ENCODE data around the gene MAPK7. TPM values are rescaled to one million over a fixed set of nuclear protein-coding genes. Genes with fewer than 3 reads are reported as not detected.

Gene MAPK7
- total RNA-seq, 1 experiment from 2014 or later: 14.5 TPM

DNA sequence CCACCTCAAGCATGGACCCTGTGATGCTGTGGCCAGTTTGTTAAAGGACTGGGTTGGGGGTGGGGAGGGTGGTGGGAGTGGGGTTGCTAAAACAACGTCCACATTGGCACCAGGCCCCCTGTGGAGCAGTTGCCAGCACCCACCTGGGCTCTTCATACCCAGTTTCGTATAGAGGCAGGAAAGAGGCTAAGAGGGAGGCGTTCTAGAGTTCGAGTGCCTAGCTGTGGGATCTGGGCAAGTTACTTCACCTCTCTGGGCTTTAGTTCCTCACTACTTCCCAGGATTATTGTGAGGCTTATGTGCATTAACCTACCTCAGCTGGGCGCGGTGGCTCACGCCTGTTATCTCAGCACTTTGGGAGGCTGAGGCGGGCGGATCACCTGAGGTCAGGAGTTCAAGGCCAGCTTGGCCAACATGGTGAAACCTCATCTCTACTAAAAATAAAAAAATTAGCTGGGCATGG, 7.3 kb downstream of the MAPK7 start:
- ChIA-PET CTCF (interaction anchor here (1.3 to 2.8 kb wide), 2 partner anchors 22 to 62 kb away, joined by 5 to 6 read pairs; no protein-coding TSS in a partner anchor), POLR2A (interaction anchor here (1.1 to 1.2 kb wide), 2 partner anchors 8 to 63 kb away, joined by 3 to 16 read pairs; partner anchors contain the start of gene MAPK7)
- H3K9me3 Mint-ChIP-seq (ENCODE audit: unreplicated experiment): no peaks in the 10 kb centered on the region
- no peak overlapping the region for H3K27ac Mint-ChIP-seq (ENCODE audit: low read depth, unreplicated experiment)
- no peak for DNase-seq (ENCODE audit: unreplicated experiment)
- H3K36me3 Mint-ChIP-seq (ENCODE audit: insufficient read depth, unreplicated experiment): peaks cover 23% of the 10 kb centered on the region
- no peak overlapping the region for H3K4me3 Mint-ChIP-seq (ENCODE audit: unreplicated experiment)
- H3K4me1 Mint-ChIP-seq (ENCODE audit: insufficient read depth, unreplicated experiment): peaks cover 26% of the 10 kb centered on the region
- TF ChIP-seq, protein P1, sequence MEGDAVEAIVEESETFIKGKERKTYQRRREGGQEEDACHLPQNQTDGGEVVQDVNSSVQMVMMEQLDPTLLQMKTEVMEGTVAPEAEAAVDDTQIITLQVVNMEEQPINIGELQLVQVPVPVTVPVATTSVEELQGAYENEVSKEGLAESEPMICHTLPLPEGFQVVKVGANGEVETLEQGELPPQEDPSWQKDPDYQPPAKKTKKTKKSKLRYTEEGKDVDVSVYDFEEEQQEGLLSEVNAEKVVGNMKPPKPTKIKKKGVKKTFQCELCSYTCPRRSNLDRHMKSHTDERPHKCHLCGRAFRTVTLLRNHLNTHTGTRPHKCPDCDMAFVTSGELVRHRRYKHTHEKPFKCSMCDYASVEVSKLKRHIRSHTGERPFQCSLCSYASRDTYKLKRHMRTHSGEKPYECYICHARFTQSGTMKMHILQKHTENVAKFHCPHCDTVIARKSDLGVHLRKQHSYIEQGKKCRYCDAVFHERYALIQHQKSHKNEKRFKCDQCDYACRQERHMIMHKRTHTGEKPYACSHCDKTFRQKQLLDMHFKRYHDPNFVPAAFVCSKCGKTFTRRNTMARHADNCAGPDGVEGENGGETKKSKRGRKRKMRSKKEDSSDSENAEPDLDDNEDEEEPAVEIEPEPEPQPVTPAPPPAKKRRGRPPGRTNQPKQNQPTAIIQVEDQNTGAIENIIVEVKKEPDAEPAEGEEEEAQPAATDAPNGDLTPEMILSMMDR (IDR thresholded peaks at IDR 0.05; ENCODE audit: unreplicated experiment): no peak
- intact Hi-C loops (cut with micrococcal nuclease): no loop called here
- BruUV-seq (replicated peaks): no TSS peak
- no peaks in the 10 kb centered on the region for H3K27me3 Mint-ChIP-seq (ENCODE audit: insufficient read depth, unreplicated experiment)

DNA sequence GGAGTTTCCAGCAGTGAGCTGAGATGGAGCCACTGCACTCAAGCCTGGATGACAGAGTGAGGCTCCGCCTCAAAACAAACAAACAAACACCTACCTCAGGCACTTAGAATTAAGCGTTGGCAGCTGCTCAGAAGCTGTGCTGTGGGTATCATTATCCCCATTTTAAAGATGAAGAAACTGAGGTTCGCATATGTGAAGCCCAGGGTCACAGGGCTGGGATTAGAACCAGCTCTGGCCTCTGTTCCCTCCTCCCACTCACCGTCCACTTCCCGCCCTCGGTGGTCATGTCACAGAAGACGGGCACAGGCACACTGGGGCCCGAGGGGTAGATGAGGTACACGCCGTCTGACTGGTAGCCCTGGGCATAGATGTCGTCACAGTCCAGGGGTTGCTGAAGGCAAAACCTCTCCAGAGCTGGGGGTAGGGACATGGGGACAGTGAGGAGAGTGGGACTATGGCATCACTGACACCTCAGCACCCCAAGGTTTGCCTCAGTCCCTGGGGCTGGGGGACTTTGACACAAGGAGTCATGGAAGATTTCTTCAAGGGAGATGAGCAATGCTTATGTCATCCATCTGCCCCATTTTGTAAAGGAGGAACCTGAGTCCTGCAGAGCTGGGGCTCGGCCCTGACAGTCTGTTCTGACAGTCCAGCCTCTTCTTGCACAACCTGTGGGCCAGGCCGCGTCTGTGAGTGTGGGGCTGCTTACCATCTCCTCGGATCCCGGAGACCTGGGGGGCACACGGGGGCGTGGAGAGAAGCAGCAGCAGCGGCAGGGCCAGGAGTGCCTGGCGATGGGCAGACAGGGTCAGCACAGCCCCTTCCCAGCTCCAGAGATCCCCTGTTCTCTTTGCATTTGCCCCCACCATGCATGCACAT, 8.0 kb downstream of the MAPK7 start:
- Mint-ChIP-seq H3K27ac (ENCODE audit: low read depth, unreplicated experiment) (peak overlapping the region; percentile 46), H3K27me3 (ENCODE audit: insufficient read depth, unreplicated experiment) (no peaks in the 10 kb centered on the region), H3K36me3 (ENCODE audit: insufficient read depth, unreplicated experiment) (peaks cover 19% of the 10 kb centered on the region), H3K9me3 (ENCODE audit: unreplicated experiment) (no peaks in the 10 kb centered on the region), H3K4me3 (ENCODE audit: unreplicated experiment) (no peak overlapping the region), H3K4me1 (ENCODE audit: insufficient read depth, unreplicated experiment) (peaks cover 26% of the 10 kb centered on the region)
- intact Hi-C loops (cut with micrococcal nuclease): no loop called here
- BruUV-seq (replicated peaks): no TSS peak
- ChIA-PET POLR2A (interaction anchor here (1.2 kb wide), 1 partner anchor 8 kb away, joined by 16 read pairs; the partner anchor contains the start of gene MAPK7), CTCF (interaction anchor here (1.0 to 2.8 kb wide), 3 partner anchors 9 to 61 kb away, joined by 4 to 6 read pairs (median 5); no protein-coding TSS in a partner anchor)
- TF ChIP-seq, protein P1 (IDR thresholded peaks at IDR 0.05; ENCODE audit: unreplicated experiment): no peak
- DNase-seq (ENCODE audit: unreplicated experiment): peak; percentile 87

DNA sequence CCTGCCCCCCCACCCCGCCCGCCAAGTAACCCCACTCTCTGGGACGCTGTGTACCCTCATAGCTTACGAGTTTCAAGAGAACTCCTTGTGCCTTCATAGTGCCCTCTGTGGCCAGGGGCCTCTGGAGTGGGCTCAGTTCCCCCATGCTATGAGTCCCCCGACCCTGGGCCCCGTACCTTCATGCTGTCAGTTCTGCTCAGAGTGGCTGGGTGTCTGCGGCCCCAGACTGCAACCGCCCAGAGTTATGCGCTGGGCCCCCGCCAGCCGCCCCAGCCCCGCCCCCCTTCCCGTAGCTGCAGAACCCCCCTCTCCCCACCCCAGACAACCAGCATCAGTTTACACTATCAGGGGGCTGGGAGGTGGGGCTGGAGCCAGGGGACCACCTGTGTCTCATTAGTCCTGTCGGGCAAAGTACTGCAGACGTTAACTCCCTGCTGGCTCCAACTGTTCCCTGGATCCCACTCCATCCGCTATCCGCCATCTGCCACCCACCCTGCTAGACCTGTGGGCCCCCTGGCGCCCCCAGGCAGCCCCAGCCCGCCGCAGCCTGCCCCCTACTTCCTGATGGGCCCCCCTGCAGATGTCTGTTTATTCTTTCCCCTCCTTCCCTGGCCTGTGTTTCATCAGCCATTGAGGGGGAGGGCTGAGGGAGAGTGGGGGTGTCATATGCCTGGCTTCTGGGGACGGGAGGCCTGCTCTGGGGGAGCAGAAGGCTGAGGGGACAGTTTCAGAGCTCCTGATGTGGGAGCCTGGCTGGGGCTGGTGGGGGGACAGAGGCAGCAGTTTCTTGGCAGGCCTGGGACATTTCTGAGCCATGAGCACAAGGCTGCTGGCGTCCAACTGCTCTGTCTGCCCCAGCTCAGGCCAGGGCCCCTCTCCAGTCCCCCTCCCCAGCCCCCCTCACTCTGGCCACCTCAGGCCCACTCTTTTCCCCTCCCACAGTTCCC, 8.9 kb downstream of the MAPK7 start, which contains the start of gene MFAP4:
Gene MFAP4, minus strand, starts transcription at position 217 of the 947 bp plus-strand sequence. Its CDS starts 35 bp downstream, at position 182.
- ChIA-PET POLR2A (interaction anchor here (1.2 kb wide), 1 partner anchor 9 kb away, joined by 16 read pairs; the partner anchor contains the start of gene MAPK7), CTCF (interaction anchor here (0.6 to 2.8 kb wide), 3 partner anchors 10 to 778 kb away, joined by 3 to 6 read pairs (median 4); no protein-coding TSS in a partner anchor)
- H3K27ac Mint-ChIP-seq (ENCODE audit: low read depth, unreplicated experiment): peak within 1 kb of the TSS; percentile 46
- H3K4me1 Mint-ChIP-seq (ENCODE audit: insufficient read depth, unreplicated experiment): peaks cover 26% of the 10 kb centered on the region
- intact Hi-C loops (cut with micrococcal nuclease): no loop called here
- BruUV-seq (replicated peaks): no TSS peak
- DNase-seq (ENCODE audit: unreplicated experiment): no peak
- H3K9me3 Mint-ChIP-seq (ENCODE audit: unreplicated experiment): no peaks in the 10 kb centered on the region
- TF ChIP-seq, protein P1 (IDR thresholded peaks at IDR 0.05; ENCODE audit: unreplicated experiment): no peak
- H3K27me3 Mint-ChIP-seq (ENCODE audit: insufficient read depth, unreplicated experiment): no peaks in the 10 kb centered on the region
- H3K36me3 Mint-ChIP-seq (ENCODE audit: insufficient read depth, unreplicated experiment): peaks cover 15% of the 10 kb centered on the region
- H3K4me3 Mint-ChIP-seq (ENCODE audit: unreplicated experiment): no peak within 1 kb of the TSS

Data from MCF 10A (cell line).